ENCODE measurements around the gene REPS2. TPM values are rescaled to one million over a fixed set of nuclear protein-coding genes. Genes with fewer than 3 reads are reported as not detected.

REPS2 gene
- total RNA-seq, 4 donors from 2014 or later: 3.6 to 8.7 (median 5.6) TPM

DNA sequence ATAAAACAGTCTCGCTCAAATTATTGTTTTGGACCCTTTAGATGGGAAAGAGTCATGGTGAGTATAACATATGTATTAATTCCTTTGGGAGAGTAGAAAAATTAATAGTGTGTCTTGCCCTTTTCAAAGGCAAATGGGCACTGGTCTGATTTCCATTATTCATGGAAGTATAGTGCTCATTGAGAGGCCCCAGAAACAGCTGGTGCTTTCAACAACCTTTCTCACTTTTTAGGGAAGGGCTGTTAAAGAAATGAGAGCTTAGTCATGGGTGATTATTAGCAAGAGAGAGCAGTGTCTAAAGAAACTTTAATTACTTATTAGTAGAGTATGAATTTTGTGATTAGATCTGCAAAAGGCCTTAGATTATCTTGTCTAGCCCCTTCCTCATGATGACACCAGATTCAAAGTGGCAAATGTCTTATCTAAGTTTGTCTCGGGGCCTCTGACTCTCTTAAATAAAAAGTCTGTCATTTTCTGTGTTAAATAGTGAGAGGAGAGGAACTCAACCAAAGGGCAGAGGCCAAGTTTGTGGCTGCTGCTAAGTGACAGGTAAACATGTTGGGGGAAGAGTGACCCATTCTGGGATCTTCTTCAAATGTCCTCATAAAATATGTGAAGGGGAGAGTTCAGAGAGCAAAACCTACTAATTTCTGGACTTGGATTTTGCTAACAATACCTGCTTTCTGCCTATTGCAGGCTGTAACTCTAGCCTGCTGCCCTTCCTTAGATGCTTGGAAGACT lies 110.6 kb downstream of the REPS2 start:
- H3K9me3 ChIP-seq: no peaks in the 10 kb centered on the region
- DNase-seq: no peak
- H3K27ac ChIP-seq: no peak overlapping the region
- H3K4me1 ChIP-seq: no peaks in the 10 kb centered on the region
- no peaks in the 10 kb centered on the region for H3K27me3 ChIP-seq
- no peak overlapping the region for H3K4me3 ChIP-seq
- TF ChIP-seq CTCF (IDR thresholded peaks at IDR 0.05): no peak
- no peak for TF ChIP-seq POLR2A (IDR thresholded peaks at IDR 0.05)
- no peaks in the 10 kb centered on the region for H3K36me3 ChIP-seq

GRCh38 chrX:17062065-17062464 lies 115.6 kb downstream of the REPS2 start:
- DNase-seq: no peak
- Histone ChIP-seq H3K27me3 (no peaks in the 10 kb centered on the region), H3K4me3 (no peak overlapping the region), H3K27ac (no peak overlapping the region), H3K36me3 (no peaks in the 10 kb centered on the region), H3K9me3 (no peaks in the 10 kb centered on the region), H3K4me1 (no peaks in the 10 kb centered on the region)
- TF ChIP-seq POLR2A (IDR thresholded peaks at IDR 0.05) (no peak), CTCF (IDR thresholded peaks at IDR 0.05) (no peak)

DNA sequence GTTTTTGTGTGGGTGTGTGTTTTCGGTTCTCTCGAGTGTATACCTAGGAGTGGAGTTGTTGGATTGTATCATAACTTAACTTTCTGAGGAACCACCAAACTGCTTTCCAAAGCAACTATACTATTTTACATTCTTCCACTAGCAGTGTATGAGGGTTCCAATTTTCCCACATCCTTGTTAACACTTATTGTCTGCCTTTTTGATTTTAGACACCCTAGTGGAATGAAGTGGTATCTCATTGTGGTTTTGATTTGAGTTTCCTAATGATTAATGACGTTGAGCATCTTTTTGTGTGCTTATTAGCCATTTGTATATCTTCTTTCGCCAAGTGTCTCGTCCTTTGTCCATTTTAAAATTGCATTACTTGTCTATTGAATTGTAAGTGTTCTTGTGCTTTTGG lies 118.6 kb downstream of the REPS2 start:
- Histone ChIP-seq H3K36me3 (no peaks in the 10 kb centered on the region), H3K4me1 (no peaks in the 10 kb centered on the region), H3K9me3 (no peaks in the 10 kb centered on the region), H3K4me3 (no peak overlapping the region), H3K27ac (no peak overlapping the region), H3K27me3 (no peaks in the 10 kb centered on the region)
- no peak for TF ChIP-seq POLR2A (IDR thresholded peaks at IDR 0.05)
- no peak for TF ChIP-seq CTCF (IDR thresholded peaks at IDR 0.05)
- no peak for DNase-seq

DNA sequence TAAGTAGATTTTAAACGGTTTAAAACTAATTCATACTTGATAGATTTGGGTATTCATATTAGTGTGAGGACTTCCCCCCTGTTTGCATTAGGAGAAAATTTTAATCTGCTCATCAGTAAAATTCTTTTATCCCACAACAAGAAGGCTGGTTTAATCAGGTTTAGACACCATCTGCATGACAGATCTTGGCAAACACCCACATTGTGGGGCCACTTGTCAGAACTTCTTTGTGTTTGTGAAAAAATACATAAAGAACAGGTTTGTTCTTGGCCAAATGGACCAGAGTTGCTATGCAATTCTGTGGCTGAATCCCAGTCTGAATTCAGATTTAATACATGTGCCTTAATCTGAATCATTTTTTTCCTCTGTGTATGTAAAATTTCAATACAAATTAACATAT lies 121.1 kb downstream of the REPS2 start:
- DNase-seq: no peak
- H3K4me3 ChIP-seq: no peak overlapping the region
- TF ChIP-seq POLR2A (IDR thresholded peaks at IDR 0.05): no peak
- no peak for TF ChIP-seq CTCF (IDR thresholded peaks at IDR 0.05)
- H3K36me3 ChIP-seq: no peaks in the 10 kb centered on the region
- no peaks in the 10 kb centered on the region for H3K27me3 ChIP-seq
- no peaks in the 10 kb centered on the region for H3K4me1 ChIP-seq
- no peaks in the 10 kb centered on the region for H3K9me3 ChIP-seq
- no peak overlapping the region for H3K27ac ChIP-seq

DNA sequence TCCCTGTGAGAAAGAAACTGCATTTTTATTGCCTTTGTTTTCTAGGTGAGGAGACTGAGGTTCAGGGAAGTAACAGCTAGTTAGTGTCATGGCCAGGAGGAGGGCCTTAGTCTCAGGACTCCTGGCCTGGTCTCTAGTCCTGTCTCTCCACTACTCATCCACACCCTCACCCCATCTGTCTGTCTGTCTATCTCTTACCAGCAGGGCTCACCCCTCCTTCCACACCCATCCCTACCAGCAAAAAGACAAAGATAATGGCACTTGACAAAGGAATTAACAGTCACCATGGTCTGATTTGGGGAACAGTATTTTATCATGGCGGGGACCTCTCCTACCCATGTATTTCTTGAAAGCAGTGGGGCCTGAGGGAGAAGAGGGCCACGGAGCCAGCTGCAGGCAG lies 125.8 kb downstream of the REPS2 start:
- no peak for TF ChIP-seq POLR2A (IDR thresholded peaks at IDR 0.05)
- no peak for TF ChIP-seq CTCF (IDR thresholded peaks at IDR 0.05)
- H3K9me3 ChIP-seq: no peaks in the 10 kb centered on the region
- no peaks in the 10 kb centered on the region for H3K4me1 ChIP-seq
- no peaks in the 10 kb centered on the region for H3K27me3 ChIP-seq
- H3K36me3 ChIP-seq: no peaks in the 10 kb centered on the region
- DNase-seq: no peak
- H3K27ac ChIP-seq: no peak overlapping the region
- H3K4me3 ChIP-seq: no peak overlapping the region
